Medulla oblongata (tissue), 1 donor: Measurements from ENCODE around the gene SATB2.
A peak's percentile ranks its signal among the peaks of the same experiment; 100 is the strongest.

Source experiments
- DNase-seq: peaks from one replicate; pipeline ENCODE4 v3.0.0-alpha.2; 2015; ENCODE audit errors: extremely low spot score

The SATB2 gene

DNA sequence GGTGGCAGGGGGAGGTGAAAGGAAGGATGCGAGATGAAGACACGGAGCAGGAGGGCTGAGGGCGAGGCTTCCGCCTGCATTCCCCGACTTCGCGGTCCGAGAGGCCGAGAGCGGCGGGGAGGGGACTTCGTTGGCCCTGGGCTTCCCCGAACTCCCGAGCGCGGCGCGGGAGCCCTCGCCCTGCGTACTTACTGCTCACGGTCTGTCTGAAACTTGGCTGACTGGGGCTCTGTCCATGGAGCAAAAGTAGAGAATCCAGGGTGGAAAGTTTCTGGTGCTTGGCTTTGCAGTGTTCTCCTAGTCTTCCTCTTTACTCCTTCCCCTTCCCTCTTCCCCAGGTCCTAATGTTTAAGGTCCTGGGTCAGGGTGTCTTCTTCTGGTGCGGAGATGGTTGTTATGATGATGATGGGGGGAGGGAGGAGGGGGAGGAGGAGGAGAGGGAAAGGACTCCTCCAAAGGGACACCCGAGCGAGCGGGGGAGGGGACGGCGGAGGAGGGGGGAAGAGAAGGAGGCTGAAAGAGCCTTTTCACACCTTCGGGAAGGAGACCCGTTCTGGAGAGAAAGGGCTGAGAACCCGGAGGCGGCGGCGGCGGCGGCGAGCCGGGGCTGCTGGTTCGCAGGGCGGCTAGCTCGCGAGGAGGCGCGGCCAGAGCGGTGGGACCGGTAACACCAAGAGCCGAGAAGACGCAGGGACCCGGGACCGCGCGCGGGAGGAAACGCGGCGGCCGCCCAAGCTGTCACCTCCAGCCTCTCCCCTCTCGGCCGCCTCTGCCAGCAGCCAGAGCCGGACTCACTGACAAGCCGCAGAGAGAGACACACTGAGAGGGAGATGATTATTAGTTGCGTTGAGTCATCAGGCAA, at the start of gene SATB2:
Gene SATB2 (minus strand): TSS at position 793 of the 862 bp plus-strand sequence. CDS start 1,902 bp downstream, outside the sequence.
- no peak for DNase-seq

DNA sequence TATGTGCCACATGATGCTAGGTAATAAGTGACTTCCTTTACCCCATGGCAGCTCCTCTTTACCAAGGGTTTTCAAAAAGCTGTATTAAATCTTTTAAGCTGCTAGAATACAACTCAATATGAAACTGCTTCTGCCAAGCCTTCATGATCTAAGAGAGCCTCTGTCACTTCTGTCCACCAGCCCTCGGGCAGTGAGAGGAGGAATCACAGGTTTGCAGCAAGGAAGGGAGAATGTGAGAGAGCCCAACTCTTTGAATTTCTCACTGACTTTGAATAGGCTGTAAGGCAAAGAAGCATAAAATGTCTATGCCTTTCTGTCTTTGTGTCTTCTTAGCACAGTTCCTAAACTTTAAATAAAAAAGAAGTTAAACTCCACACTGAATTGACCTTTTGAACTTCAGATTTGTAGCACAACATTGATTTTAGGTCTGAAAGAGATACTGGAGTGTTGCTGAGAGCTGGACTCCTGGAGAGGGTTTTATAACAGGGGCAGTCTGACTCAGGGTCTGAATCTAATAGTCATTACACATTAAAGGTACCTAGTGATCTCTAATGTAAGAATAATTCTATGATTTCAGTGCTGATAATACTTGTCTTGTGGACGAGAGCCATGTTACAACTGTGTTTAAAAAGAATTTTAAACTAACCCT, 48.1 kb upstream of the SATB2 start:
- DNase-seq: no peak

DNA sequence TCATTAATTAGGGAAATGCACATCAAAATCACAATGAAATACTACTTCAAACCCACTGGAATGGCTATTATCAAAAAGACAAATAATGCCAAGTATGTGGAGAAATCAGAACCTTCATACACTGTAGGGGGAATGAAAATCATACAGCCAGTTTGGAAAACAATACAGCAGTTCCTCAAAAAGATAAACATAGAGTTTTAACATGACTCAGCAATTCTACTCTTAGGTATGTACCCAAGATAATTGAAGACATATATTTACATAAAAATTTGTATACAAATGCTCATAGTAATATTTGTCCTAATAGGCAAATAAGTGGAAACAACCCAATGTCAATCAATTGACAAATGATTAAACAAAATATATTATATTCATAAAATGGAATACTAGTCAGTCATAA, 45.4 kb upstream of the SATB2 start:
- no peak for DNase-seq

DNA sequence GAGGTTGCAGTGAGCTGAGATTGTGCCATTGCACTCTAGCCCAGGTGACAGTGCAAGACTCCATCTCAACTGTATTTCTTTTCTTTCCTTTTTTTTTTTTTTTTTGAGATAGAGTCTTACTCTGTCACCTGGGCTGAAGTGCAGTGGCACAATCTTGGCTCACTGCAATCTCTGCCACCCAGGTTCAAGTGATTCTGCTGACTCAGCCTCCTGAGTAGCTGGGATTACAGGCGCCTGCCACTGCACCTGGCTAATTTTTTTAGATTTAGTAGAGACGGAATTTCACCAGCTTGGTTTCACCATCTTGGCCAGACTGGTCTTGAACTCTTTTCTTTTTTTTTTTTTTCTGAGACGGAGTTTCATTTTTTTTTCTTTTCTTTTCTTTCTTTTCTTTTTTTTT, 41.3 kb upstream of the SATB2 start:
- no peak for DNase-seq

DNA sequence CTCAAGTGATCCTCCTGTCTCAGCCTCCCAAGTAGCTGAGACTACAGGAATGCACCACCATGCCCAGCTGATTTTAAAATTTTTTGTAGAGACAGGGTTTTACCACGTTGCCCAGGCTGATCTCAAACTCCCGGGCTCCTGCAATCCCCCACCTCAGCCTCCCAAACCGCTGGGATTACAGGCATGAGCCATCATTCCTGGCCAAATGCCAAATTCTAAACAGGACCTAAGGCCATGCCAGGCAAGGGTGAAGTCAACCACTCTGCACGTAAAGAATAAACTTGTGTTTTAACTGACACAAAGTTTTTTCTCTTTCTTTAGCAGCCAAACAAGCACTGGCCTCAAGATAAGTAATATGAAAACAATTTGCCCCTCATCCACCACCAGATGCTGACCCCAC, 37.4 kb upstream of the SATB2 start:
- no peak for DNase-seq

DNA sequence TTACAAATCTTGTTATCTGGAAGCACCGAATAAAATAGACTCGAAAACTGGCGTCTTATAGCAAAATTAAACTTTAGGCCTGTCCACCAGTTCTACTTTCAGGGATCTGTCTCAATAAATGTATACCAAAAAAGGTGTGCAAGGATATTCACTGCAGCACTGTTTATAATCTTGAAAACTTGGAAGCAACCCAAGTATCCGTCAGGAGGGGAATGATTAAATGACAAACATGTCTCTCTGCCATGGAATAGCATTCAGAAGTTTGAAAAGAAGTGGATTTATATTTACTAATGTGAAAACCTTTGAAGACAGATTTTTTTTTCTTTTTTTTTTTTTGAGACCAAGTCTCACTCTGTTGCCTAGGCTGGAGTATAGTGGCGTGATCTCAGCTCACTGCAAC, 32.3 kb upstream of the SATB2 start:
- DNase-seq: no peak

DNA sequence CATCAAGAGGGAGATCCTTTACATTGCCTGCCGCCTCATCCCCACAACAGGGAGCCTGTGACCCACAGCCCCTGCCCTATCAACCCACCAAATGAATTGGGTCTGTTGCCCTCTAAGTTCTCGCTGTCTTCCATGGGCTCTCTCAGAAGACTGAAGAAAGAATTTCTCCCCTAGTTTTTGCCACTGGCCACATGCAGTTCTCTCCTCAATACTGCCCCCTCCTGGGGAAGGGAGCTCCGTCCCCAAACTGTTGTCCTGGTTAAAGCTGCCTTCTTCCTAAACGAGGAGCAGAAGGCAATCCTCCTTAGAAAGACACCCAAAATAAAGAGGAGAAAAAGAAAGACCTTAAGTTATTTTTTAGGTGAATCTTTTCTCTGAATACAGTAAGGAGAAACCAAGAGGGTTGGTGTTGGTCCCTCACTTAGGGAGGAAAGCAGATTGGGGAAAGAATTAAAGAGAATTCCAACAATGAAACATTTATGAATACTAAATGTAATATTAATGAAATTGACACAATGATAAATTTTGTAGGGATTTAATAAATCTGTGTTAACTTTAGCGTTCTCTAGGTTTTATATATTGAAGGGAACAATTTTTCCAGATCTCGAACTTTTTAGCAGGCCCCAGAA, 31.1 kb upstream of the SATB2 start:
- peak; percentile 82 for DNase-seq

DNA sequence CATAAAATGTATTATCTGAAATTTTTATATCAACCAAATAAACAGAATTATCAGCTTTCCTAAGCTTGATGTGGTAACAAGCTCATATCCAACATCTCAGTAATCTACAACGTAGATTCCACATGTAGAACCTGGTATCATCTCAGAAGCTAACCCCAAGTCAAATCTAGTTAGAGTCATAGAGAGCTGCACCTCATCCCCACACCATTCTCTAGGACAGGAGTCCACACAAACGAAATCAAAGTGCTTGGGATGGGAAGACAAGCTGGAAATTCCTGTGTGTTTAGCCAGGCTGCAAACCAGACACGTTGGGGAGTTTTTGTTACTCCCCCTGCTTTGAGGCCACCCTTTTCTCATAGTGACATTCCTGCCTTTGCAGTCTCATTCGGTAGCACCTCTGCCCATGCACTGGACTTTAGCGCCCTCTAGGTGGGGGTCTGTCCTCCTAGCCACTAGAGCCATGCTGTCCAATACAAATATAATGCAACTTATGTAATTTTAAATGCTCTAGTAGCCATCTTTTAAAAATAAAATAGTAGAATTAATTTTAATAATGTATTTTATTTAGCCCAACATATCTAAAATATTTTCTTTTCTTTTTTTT, 28.1 kb upstream of the SATB2 start:
- peak; percentile 79 for DNase-seq

DNA sequence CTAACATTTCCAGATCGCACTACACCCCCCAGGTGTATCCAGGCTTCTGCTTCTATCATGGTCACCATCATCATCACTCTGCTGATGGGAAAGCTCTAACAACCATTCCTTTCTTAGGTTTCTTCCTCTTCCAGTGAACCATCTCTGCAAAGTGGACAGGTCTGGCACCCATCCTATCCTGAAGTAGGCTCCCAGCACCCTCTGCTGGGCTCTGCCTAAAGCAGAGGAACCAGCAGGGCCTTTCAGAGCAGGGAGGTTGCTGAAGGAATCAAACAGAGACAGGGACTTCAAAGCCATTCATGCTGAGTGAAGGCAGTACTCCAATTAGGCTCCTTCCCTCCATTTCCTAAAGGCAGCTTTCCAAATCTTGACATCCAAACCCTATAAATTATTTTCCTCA, 27.2 kb upstream of the SATB2 start:
- DNase-seq: no peak

DNA sequence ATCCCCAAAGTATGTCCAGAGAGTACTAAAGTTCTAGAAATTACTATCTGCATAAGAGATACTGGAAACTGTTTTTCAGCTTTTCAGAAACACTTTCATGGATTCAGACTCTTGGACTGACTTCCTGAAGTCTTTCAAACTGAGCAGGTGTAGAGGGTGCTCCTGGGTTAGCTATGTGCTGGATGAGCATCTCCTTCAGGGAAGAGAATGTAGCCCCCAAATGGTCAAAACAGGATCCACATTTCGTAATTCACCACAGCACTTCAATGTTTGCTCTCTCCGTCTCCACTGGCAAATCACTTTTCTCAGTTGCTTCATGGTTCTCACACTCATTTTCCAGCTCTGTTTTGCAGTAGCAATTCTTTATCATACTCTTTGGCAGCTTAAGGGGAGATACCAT, 23.2 kb upstream of the SATB2 start:
- DNase-seq: no peak

DNA sequence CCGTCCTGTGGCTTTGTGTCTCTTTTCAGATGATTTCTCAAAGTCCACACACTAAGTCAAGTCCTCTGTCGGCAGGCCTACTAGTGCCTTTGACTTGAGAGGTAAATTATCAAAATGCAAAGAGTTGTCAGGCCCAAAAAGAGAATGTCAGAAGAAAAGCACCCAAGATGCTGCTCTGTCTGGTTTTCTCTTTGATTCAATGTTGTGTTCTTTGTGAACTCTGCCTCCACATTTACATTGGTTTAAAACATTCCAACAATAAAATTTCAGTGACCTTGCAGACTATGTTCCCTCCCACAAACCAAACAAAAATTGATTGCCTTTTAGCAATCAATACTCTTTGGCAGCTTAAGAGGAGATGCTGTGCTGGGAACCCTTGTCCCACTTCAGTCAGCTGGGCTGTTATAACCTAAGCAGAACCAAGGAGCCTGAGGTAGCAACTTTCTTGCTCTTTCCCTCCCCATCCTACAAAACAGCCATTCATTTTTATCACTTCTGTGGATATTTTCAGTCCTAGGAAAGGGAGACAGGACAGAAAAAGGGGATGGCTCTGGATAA, 19.6 kb upstream of the SATB2 start:
- DNase-seq: no peak

DNA sequence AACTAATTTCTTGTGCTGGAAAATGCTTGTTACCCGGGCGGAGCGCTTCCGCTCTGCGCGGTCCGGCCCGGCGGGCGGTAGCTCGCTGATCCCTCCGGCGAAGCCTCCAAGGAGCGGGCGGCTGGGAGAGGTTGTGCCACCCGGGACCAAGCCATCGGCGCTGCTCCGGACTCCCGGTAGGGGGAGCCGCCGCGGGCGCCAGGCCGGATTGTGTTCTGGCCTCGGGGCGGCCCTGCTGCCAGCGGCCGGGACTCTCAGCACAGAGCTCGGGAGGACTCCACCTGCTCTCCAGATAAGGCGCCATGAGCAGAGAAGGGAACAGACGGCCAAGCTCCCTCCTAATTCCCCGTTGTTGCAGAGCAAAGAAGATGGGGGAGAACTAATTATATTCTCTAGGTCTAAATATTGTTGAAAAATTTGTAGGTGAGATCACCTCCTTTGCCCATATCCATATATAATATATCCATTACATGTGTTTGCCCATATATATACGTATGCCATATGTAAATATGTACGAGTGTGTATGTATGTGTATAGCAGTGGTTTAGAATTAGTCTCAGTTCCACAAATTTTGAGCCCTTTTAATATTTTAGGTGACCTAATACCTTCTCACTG, 13.8 kb upstream of the SATB2 start:
- DNase-seq: peak; percentile 79

DNA sequence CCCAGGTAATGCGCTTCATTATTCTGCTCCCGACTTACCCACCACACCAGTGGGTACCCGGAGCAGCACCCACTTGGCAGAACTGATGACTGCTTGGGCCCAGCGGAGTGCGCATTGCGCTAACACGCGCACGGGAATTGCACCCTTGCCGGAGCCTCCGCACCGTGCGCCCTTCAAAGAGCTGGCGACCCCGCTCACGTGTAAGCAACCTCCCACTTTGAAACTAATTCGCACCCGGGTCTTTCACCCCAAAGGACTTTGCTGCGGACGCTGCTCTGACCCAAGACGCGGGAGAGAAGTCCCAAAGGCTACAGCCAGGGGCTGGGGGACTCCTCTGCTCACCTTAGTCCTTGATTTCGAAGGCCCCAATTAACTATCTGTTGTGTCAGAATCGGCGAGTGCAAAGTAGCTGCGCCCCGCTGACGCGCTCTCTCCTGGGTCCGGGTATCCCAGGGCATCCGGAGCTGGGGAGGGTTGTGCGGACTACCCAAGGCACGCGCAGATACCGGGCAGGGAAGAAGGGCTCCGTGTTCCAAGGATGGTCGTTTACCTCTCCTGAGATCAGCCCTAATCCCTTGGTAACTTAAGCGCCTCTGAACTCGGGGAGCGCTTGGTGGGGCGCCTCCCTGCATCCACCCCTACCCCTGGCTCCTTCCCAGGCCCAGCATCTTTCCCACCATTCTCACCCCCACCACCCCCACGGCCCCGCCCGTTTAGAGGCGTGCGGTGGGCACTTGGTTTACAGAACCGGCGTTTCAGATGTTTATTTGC, 13.1 kb upstream of the SATB2 start:
- DNase-seq: no peak

DNA sequence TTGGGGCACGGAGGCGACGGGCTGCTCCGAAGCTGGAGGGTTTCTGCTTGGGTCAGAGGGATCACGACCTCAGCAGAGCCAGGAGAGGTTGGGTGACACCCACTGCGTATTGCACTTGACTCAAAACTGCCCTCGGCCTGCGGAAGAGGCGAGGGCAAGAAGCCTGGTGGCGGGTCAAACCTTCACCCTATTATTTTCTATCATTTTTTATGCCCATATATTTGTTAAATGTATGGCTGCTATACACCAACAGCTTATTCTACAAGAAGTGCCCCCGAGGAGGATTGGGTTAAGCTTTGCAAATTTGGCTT, 12.6 kb upstream of the SATB2 start:
- no peak for DNase-seq

DNA sequence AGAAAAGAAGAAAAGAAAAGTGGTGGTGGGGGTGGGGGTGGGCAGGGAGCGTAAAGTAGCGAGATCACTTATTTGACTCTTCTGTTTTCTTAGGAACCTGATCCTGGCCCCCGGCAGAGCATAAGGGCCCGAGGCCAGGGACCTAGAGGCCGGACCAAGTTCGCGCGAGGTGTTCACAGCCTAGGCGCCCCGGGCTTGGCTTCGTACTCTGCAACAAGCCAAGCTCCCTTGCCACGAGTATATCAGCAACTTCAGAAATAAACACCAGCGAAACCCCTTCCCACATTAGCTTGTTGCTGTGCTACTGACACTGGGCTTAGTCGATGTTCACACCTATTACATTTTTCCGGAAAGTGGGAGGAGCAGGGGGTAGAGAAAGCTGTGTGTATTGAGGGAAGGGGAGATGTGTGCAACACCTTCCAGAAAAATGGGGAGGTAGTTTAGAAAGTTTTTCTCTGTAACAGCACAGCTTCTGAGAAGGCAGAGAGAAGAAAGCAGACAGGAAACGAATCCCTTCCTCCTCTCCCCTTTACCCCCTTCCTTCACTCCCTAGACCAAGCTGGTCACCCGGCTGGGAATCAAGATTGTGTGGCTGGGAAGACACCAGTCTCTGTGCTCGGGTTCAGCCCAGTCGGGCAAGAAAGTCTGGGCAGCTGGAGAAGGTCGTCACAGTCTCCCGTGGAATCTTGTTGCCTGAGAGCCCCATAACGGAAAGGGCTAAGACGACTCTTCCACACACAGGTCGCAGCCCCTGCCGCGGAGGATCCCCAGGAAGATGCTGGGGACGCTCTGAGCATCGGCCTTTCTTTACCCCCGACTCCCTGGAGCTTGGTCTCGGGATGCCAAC, 12.0 kb upstream of the SATB2 start:
- no peak for DNase-seq

DNA sequence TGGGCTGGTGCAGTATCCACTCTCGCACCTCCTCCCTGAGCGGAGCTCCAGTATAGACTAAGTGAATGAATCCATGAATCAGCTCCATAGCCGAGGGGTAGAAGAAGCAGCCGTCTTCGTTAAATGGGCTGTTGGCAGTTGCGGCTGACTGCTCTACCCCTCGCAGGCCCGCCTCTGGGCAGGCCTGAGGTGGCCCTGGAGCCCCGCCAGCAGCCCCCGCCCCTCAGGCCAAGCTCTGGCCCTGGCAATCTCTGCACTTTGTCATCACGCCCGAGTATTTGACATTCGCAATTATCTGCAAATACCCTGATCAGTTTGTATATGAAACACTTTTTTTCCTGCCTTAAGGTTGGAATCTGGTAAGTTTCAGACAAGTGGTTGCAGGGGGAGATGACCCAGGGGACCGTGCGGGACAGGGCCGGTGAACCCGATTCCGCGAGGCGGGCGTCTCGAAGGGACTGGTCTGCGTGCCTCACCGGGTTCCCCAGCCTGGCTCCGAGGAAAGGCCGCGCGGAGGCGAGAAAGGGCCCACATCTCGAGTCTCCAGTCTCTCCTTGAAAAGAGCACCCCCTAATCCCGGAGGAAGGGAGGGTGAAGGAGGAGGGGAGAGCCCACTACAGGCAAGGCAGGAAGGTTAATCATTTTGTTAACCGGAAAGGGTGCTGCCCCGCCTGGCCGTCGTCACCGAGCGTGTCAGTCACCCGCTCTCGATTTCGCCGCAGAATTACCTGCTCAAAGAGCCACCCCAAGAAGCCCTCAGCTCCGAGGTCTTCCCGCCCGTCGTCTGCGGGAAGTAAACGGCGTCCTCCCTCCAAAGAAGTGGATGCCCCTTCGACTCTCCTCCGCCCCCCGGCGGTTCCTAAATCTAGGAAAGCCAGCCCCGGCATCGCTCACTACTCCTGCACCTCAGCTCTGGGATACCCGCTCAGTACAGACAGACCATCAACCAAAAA, 11.1 kb upstream of the SATB2 start:
- DNase-seq: no peak

DNA sequence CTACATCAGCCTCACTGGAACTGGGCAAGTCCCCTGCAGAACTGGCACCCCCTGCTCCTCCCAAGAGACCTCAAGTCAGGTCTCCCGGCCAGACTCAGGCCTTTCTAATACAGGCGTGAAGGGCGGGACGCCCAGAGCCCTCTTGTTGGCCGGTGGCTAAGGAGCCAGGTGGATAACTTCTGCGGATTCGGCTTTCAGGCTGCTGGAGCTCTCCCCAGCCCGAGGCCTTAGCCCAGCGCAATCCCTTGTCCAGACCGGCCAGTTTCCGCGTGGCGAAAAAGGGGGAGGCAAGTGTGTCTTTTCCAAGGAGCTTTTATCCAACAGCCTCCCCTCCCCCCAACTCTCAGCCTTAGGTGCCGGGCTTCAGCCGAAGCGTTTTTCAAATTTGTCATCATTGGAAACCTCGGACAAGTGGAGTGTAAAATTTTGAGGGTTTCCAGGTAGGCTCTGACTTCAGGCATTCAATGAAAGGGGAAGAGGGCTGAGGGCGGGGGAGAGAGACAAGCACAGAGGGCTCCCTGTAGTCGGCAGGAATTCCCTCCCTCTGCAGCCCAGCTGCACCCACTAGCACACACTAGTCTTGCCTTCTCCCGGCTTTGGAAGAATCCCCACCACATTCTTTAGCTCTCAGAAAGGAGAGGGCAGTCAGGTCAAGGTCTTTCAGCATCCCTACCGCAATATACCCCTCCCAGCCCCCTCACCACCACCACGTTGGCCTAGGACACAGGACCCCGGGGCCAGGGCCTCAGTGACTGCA, 9.5 kb upstream of the SATB2 start:
- DNase-seq: no peak

DNA sequence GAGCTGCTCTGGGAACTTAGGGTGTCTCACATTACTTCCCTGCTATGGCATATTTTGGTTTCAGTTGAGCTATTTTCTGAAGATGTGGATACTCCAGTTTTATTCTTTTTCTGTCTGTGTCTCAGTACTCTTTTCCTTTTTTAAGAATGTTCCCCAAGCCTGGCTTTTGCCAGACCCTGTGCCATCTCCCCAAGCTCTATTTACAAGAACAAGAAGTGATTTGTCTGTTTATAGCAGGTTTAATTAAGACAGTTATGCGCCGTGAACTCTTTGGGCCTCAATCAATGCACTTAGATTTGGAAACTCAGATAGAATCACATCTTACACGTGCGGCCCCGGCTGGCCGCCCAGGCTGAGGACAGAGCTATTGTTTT, 8.9 kb upstream of the SATB2 start:
- no peak for DNase-seq
